Stimulated activated CD4-positive, alpha-beta T cell treated with anti-CD3 and anti-CD28 coated beads, TNF-alpha, amount 100 ng/mL, for 48 hours (primary cell): ENCODE measurements around the gene NTM.

ENCODE experiments used
- DNase-seq, 3 donors: peaks; one replicate each; pipeline ENCODE4 v3.0.0-alpha.2; 2020; ENCODE audit warnings: low read depth in 3 of 3

Gene NTM

GRCh38 chr11:132142554-132142953 lies 772.1 kb downstream of the NTM start:
- DNase-seq = no peak

GRCh38 chr11:132147464-132147863 lies 777.0 kb downstream of the NTM start:
- DNase-seq = no peak

- no peak for DNase-seq
These were observed 784.4 kb downstream of the NTM start for GRCh38 chr11:132154781-132155180.

- no peak for DNase-seq
These were observed 787.7 kb downstream of the NTM start for GRCh38 chr11:132158091-132158490.

- DNase-seq = no peak
These were observed 788.3 kb downstream of the NTM start for GRCh38 chr11:132158696-132159095.

- no peak for DNase-seq
These were observed 791.1 kb downstream of the NTM start for GRCh38 chr11:132161403-132162078.

GRCh38 chr11:132168344-132168981 lies 798.0 kb downstream of the NTM start:
- DNase-seq = no peak

GRCh38 chr11:132171031-132171430 lies 800.6 kb downstream of the NTM start:
- no peak for DNase-seq

GRCh38 chr11:132174362-132175255 lies 804.2 kb downstream of the NTM start:
- no peak for DNase-seq

- no peak for DNase-seq
These were observed 806.7 kb downstream of the NTM start for GRCh38 chr11:132177106-132177505.

- DNase-seq = no peak
These were observed 813.7 kb downstream of the NTM start for GRCh38 chr11:132184079-132184478.

GRCh38 chr11:132185726-132186592 lies 815.5 kb downstream of the NTM start:
- no peak for DNase-seq

- DNase-seq = no peak
These were observed 816.3 kb downstream of the NTM start for GRCh38 chr11:132186699-132187098.

GRCh38 chr11:132187386-132187785 lies 817.0 kb downstream of the NTM start:
- DNase-seq = no peak

GRCh38 chr11:132187814-132188213 lies 817.4 kb downstream of the NTM start:
- no peak for DNase-seq

- DNase-seq = no peak
These were observed 826.5 kb downstream of the NTM start for GRCh38 chr11:132196928-132197327.

GRCh38 chr11:132200353-132200936 lies 830.0 kb downstream of the NTM start:
- DNase-seq = no peak

- no peak for DNase-seq
These were observed 832.2 kb downstream of the NTM start for GRCh38 chr11:132202621-132203020.

GRCh38 chr11:132205006-132205405 lies 834.6 kb downstream of the NTM start:
- DNase-seq = no peak

GRCh38 chr11:132205496-132205895 lies 835.1 kb downstream of the NTM start:
- no peak for DNase-seq

GRCh38 chr11:132206993-132207392 lies 836.6 kb downstream of the NTM start:
- no peak for DNase-seq
